ENCODE data around the gene POMT2. TPM values are rescaled to one million over a fixed set of nuclear protein-coding genes. Genes with fewer than 3 reads are reported as not detected.

POMT2 gene
- total RNA-seq, 2 experiments from 2014 or later: 5.9 to 31.4 TPM

DNA sequence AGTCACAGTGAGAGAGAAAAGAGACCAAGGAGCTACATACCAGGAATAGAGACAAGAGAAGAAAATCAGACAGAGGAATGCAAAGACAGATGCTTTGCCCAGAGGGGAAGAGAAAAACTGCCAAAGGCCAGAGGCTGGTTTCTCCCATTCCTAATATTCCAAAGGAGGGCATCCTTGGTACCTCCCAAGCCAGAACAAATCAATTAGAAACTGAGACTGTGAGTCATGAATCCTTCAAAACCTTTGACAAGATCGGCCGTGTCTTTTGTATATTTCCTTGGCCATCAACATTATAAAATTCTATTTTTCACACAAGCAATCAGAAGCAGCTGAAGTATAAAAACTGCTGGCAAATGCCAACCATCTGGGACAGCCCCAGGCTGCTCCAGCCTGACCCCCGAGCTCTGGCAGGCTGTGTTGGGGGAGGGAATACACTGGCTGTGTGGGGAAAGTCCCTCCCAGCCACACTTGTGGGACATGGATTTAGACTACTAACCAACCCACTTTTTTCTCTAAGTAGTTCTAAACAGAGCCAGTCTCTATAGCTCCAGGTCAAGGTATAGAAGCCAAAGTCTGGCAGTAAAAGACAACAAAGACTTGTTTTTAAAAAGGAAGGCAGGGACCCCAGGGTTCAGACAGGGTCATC, 13.7 kb downstream of the POMT2 start:
- no peak for TF ChIP-seq EZH2phosphoT487 (IDR thresholded peaks at IDR 0.05; ENCODE audit: borderline replicate concordance, low read depth, low read length)
- TF ChIP-seq, protein P1, sequence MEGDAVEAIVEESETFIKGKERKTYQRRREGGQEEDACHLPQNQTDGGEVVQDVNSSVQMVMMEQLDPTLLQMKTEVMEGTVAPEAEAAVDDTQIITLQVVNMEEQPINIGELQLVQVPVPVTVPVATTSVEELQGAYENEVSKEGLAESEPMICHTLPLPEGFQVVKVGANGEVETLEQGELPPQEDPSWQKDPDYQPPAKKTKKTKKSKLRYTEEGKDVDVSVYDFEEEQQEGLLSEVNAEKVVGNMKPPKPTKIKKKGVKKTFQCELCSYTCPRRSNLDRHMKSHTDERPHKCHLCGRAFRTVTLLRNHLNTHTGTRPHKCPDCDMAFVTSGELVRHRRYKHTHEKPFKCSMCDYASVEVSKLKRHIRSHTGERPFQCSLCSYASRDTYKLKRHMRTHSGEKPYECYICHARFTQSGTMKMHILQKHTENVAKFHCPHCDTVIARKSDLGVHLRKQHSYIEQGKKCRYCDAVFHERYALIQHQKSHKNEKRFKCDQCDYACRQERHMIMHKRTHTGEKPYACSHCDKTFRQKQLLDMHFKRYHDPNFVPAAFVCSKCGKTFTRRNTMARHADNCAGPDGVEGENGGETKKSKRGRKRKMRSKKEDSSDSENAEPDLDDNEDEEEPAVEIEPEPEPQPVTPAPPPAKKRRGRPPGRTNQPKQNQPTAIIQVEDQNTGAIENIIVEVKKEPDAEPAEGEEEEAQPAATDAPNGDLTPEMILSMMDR (conservative IDR thresholded peaks at IDR 0.05; ENCODE audit: low read length): no peak
- H3K4me2 ChIP-seq (ENCODE audit: low read length): no peak overlapping the region
- H3K27ac ChIP-seq (ENCODE audit: low read depth, low read length, poor library complexity, severe bottlenecking): no peak overlapping the region
- H4K20me1 ChIP-seq (ENCODE audit: insufficient read depth, low read length): no peaks in the 10 kb centered on the region
- DNase-seq (ENCODE audit: low spot score): no peak
- intact Hi-C loops (cut with micrococcal nuclease; ENCODE audit: unreplicated experiment): no loop called here
- peaks cover 6% of the 10 kb centered on the region for H3K36me3 ChIP-seq (ENCODE audit: insufficient read depth, low read length)
- no peaks in the 10 kb centered on the region for H3K79me2 ChIP-seq (ENCODE audit: insufficient read depth, low read depth, low read length)
- CTCF ChIA-PET (ENCODE audit: unreplicated experiment): no interaction called here
- POLR2A ChIA-PET: interaction anchor here (0.9 kb wide), 1 partner anchor 9 kb away, joined by 3 read pairs; no protein-coding TSS in a partner anchor
- H3K9me2 ChIP-seq (ENCODE audit: insufficient read depth, low read length): no peaks in the 10 kb centered on the region
- H3K9me3 ChIP-seq (ENCODE audit: low read length): no peaks in the 10 kb centered on the region
- BruUV-seq (replicated peaks): no TSS peak
- no peak overlapping the region for H3K4me3 ChIP-seq (ENCODE audit: low read depth, low read length, poor library complexity, severe bottlenecking)
- H3K4me1 ChIP-seq (ENCODE audit: insufficient read depth, low read length, poor library complexity, severe bottlenecking): no peaks in the 10 kb centered on the region
- H2AFZ ChIP-seq (ENCODE audit: low read length): no peak overlapping the region

DNA sequence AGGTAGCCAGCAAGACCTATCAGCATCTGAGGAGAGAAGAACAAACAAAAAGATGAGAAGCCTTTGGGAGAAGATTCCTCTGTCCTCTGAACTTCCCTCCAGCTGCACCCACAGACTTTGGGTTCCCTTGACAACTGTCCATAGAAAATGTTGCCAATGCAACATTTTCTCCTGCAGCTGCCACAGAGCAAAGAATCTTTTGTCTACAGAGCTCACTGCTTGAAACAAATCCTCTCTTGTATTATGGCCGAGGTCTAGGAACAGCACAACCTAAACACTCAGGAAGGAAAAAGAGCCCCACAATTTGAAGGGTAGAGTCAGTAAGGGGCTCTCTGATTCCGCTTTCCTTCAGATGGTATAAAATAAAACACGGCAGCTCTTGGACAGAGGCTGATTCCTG, 14.3 kb downstream of the POMT2 start:
- no peak overlapping the region for H3K27ac ChIP-seq (ENCODE audit: low read depth, low read length, poor library complexity, severe bottlenecking)
- ChIA-PET CTCF (ENCODE audit: unreplicated experiment) (no interaction called here), POLR2A (no interaction called here)
- no peaks in the 10 kb centered on the region for H4K20me1 ChIP-seq (ENCODE audit: insufficient read depth, low read length)
- no peak for DNase-seq (ENCODE audit: low spot score)
- H3K4me3 ChIP-seq (ENCODE audit: low read depth, low read length, poor library complexity, severe bottlenecking): no peak overlapping the region
- H2AFZ ChIP-seq (ENCODE audit: low read length): no peak overlapping the region
- peaks cover 5% of the 10 kb centered on the region for H3K36me3 ChIP-seq (ENCODE audit: insufficient read depth, low read length)
- no peak for TF ChIP-seq EZH2phosphoT487 (IDR thresholded peaks at IDR 0.05; ENCODE audit: borderline replicate concordance, low read depth, low read length)
- TF ChIP-seq, protein P1 (conservative IDR thresholded peaks at IDR 0.05; ENCODE audit: low read length): no peak
- H3K4me2 ChIP-seq (ENCODE audit: low read length): no peak overlapping the region
- H3K79me2 ChIP-seq (ENCODE audit: insufficient read depth, low read depth, low read length): no peaks in the 10 kb centered on the region
- H3K9me2 ChIP-seq (ENCODE audit: insufficient read depth, low read length): no peaks in the 10 kb centered on the region
- H3K4me1 ChIP-seq (ENCODE audit: insufficient read depth, low read length, poor library complexity, severe bottlenecking): no peaks in the 10 kb centered on the region
- intact Hi-C loops (cut with micrococcal nuclease; ENCODE audit: unreplicated experiment): no loop called here
- no peaks in the 10 kb centered on the region for H3K9me3 ChIP-seq (ENCODE audit: low read length)
- BruUV-seq (replicated peaks): no TSS peak

DNA sequence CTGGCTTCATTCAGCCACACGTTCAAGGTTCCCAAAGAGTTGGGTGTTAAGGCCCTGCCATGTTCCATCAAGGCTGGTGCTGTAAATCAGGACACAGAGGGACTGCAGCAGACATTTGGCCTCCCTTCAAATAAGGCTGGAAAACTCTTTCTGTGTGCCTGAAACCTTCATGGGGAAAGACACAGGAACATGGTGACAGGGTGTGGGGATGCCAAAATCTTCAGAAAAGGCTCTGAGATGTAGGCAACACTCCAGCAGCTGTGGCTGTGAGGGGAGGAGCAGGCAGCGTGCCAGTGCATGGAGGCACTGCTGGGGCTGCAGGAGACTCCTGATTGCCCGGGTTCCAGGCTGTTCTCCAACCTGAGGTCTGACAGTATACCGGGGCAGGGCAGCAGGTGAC, 15.0 kb downstream of the POMT2 start:
- H3K4me1 ChIP-seq (ENCODE audit: insufficient read depth, low read length, poor library complexity, severe bottlenecking): no peaks in the 10 kb centered on the region
- no peak for TF ChIP-seq EZH2phosphoT487 (IDR thresholded peaks at IDR 0.05; ENCODE audit: borderline replicate concordance, low read depth, low read length)
- TF ChIP-seq, protein P1 (conservative IDR thresholded peaks at IDR 0.05; ENCODE audit: low read length): no peak
- POLR2A ChIA-PET: no interaction called here
- no peaks in the 10 kb centered on the region for H4K20me1 ChIP-seq (ENCODE audit: insufficient read depth, low read length)
- intact Hi-C loops (cut with micrococcal nuclease; ENCODE audit: unreplicated experiment): no loop called here
- H3K9me3 ChIP-seq (ENCODE audit: low read length): no peaks in the 10 kb centered on the region
- H3K4me2 ChIP-seq (ENCODE audit: low read length): no peak overlapping the region
- no peaks in the 10 kb centered on the region; the same call in 1 of the 2 replicates for H3K36me3 ChIP-seq (ENCODE audit: insufficient read depth, low read length)
- H2AFZ ChIP-seq (ENCODE audit: low read length): no peak overlapping the region
- no peak for DNase-seq (ENCODE audit: low spot score)
- no peaks in the 10 kb centered on the region for H3K9me2 ChIP-seq (ENCODE audit: insufficient read depth, low read length)
- H3K4me3 ChIP-seq (ENCODE audit: low read depth, low read length, poor library complexity, severe bottlenecking): no peak overlapping the region
- no peaks in the 10 kb centered on the region for H3K79me2 ChIP-seq (ENCODE audit: insufficient read depth, low read depth, low read length)
- no TSS peak for BruUV-seq (replicated peaks)
- CTCF ChIA-PET (ENCODE audit: unreplicated experiment): no interaction called here
- H3K27ac ChIP-seq (ENCODE audit: low read depth, low read length, poor library complexity, severe bottlenecking): no peak overlapping the region
